ENCODE results near the gene PTPRE. TPM values are rescaled to one million over a fixed set of nuclear protein-coding genes. Genes with fewer than 3 reads are reported as not detected.
"Not testable (repeated sequence)": the region's sequence is repeated elsewhere in the genome, so short reads cannot be mapped to it uniquely, and the experiment has no call there.

Gene PTPRE
- total RNA-seq, 1 donor from 2014 or later: 15.1 TPM

- intact Hi-C loops (cut with micrococcal nuclease): no loop called here
Observed at GRCh38 chr10:128086003-128086863, 179.3 kb downstream of the PTPRE start.

GRCh38 chr10:128087146-128087883, 180.4 kb downstream of the PTPRE start:
- ATAC-seq: no peak
- intact Hi-C loops (cut with micrococcal nuclease): no loop called here

More at GRCh38 chr10:128086003-128086863, 179.3 kb downstream of the PTPRE start:
- no peak for ATAC-seq
- no peak for DNase-seq

GRCh38 chr10:128087884-128088709, 181.2 kb downstream of the PTPRE start:
- intact Hi-C loops (cut with micrococcal nuclease): no loop called here
- ATAC-seq (no peak), DNase-seq (no peak)

More at GRCh38 chr10:128087146-128087883, 180.4 kb downstream of the PTPRE start:
- no peak for DNase-seq

DNA sequence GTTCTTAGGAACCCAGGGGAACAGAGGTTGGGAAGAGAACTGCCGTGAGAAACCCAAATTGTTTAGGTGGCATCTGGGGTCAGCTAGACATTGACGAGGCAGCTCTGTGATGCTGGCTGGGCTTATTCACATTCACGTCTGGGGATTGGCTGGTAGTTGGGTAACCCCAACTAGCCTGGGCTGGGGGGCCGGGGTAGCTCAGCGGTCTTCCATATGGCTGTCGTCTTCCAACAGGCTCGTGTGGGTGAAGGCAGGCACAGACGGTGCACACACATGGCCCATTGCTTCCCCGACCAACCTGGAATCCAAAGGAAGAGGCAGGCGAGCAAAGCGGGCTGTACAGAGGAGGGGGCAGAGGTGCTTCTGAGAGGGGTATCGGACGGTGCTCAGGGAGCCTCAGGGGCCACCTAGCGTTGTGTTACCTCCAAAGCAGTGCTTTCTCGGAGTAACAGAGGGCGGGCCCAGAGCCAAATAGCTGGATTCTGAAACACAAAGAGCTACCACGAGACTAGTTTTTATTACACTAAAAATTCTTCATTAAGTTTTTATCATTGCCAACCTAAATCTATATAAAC, 184.8 kb downstream of the PTPRE start:
- intact Hi-C loops (cut with micrococcal nuclease): no loop called here
- no peak for ATAC-seq

DNA sequence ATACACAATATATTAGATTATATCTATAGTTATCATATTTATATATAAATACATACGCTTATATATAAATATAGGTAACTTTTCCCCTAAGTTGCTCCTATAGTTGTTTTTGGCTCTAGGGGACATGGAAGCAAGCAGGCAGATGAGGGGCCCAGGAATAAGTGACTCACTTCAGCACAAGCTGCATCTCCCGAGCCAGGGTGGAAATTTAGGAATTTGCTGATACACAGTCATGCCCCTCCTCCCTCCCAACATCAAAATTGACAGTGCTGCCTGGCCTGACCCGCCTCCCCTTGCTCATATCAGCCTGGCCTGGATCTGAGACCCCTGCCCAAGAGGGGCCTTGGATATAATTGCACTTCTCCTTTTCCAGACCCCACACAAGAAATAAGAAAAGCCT, 185.6 kb downstream of the PTPRE start:
- no peak for ATAC-seq
- intact Hi-C loops (cut with micrococcal nuclease): no loop called here
- DNase-seq: no peak

More for the DNA sequence above, 184.8 kb downstream of the PTPRE start:
- no peak for DNase-seq

- intact Hi-C loops (cut with micrococcal nuclease); DNase-seq; ATAC-seq: not testable (repeated sequence)
Observed at GRCh38 chr10:128094596-128094995, 187.7 kb downstream of the PTPRE start.

GRCh38 chr10:128095027-128095752, 188.3 kb downstream of the PTPRE start:
- intact Hi-C loops (cut with micrococcal nuclease): no loop called here
- ATAC-seq (no peak), DNase-seq (no peak)

- no peak for DNase-seq
- intact Hi-C loops (cut with micrococcal nuclease): no loop called here
- ATAC-seq: no peak
Observed at GRCh38 chr10:128095753-128096469, 189.0 kb downstream of the PTPRE start.

DNA sequence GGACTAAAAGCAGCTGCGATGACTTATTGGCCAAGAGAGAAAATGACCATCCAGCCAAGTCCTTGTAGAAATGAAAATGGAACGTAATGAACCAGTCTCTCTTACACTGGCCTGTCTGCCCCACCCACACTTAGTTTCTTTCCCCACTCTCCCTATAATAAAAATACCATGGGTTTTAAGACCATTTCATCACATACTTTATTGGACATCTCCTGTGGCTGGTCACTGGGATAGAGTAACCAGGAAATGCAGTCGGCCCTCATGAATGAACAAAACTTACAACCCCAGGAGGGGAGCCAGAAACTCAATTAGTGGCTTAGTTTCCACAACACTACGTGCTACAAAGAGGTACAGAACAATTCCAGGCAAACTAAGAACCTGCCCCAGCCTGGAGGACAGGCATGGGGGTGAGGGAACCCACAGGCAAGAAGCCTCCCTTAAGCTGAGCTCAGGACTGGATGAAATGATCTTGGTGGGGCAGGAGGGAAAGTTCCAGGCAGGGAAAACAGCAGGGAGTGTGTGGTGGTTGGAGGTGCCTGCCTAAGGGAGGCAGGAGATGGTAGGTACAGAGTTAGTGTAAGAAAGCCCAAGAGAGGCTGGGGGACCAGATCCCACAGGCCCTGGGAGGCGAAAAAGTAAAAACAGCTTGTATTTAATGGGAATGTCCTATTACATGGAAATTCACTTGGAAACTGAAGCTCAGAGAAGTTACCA, 189.7 kb downstream of the PTPRE start:
- intact Hi-C loops (cut with micrococcal nuclease): no loop called here
- ATAC-seq: no peak
- no peak for DNase-seq

- intact Hi-C loops (cut with micrococcal nuclease): no loop called here
- no peak for DNase-seq
- no peak for ATAC-seq
Observed at GRCh38 chr10:128097783-128098182, 190.9 kb downstream of the PTPRE start.

DNA sequence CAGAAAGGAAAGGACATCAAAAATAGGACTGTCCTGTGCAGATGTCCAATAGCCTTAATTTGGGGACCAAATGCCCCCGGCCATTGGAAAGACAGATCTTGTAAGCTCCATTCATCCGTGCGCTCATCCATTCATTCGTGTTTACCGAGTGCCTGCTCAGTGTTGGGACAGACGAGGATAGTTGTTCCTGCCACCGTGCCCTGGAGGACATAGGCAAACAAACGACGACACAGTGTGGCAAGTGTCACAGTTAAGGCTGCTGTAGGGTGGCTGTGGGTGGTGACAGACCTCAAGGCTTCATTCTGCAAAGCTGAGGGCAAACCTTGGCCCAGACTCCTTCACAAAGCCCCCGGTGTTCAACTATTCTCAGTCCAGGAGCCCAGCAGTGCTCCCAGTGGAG, 191.7 kb downstream of the PTPRE start:
- intact Hi-C loops (cut with micrococcal nuclease): no loop called here
- DNase-seq (no peak), ATAC-seq (no peak)

- DNase-seq (no peak), ATAC-seq (no peak)
- intact Hi-C loops (cut with micrococcal nuclease): no loop called here
Observed at GRCh38 chr10:128099901-128100300, 193.0 kb downstream of the PTPRE start.

- no peak for ATAC-seq
- intact Hi-C loops (cut with micrococcal nuclease): no loop called here
- DNase-seq: no peak
Observed at GRCh38 chr10:128101901-128102300, 195.0 kb downstream of the PTPRE start.

DNA sequence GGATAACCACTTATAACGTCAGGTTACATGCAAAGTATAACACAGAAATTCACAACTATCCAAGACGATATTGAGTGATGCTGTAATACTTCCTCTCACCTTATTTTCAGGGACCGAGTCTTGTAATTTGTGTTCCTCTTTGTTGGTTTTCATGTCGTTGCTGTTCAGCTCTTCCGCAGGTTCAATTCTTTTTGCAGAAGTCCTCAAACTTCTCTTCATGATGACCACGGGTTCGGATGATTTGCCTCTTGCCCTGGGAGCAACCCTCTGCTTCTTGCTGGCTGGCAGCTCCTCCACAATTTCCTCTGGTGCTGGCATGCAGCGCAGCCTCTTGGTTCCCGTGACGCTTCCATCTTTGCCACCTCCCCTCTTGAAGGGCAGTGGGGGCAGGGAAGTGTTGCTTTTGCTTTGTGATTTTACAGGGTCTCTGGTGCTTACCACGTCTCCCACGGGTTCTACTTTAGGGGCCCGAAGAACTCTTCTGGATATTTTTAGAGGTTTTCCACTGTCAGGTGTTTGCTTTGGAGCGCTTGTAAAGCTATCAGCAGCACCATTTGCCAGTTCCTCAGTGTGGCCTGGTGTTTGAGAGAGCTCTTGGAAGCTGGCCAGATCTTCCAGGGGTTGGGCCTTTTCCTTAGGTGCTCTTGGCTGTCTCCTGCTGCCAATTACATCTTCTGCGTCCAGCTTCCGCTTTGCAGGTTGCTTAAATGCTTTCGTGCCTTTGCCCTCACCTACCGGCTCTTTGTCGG, 195.8 kb downstream of the PTPRE start:
- DNase-seq: no peak
- intact Hi-C loops (cut with micrococcal nuclease): no loop called here
- peak; percentile 50 for ATAC-seq

DNA sequence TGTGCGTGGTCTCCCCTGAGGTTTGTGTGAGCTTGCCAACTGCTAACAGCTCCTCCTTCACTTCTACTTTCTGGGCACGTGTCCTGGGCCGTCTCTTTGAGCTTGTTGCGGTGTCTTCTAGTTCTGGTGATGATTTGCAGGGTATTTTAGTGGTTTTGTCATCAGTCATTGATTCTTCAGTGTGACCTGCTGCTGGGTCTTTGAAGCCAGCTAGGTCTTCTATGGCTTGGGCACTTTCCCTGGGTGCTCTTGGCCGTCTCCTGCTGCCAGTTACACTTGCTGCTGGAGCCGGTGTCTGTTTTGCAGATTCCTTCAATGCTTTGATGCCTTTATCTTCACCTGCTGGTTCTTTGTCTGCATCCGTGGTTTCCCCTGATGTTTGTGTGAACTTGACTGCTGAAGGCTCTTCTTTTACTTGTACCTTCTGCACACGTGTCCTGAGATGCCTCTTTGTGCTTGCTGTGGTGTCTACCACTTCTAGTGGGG, 196.4 kb downstream of the PTPRE start:
- no peak for DNase-seq
- no peak for ATAC-seq
- intact Hi-C loops (cut with micrococcal nuclease): no loop called here

DNA sequence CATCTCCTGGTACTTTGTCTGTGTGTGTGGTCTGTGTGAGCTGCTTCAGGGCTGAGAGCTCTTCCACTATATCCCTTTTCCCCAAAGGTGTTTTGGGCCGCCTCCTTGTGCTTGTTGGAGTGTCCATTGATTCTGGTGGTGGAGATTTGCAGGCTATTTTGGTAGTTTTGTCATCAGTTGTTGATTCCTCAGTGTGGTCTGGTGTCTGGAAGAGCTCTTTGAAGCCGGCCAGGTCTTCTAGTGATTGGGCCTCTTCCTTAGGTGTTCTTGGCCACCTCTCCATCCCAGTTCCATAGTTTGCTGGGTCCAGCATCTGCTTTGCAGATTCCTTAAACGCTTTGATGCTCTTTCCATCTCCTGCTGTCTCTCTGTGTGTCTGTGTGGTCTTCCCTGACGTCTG, 198.5 kb downstream of the PTPRE start:
- DNase-seq: no peak
- no peak for ATAC-seq
- intact Hi-C loops (cut with micrococcal nuclease): no loop called here
